Measurements from ENCODE around the gene MAB21L2.

The MAB21L2 gene

DNA sequence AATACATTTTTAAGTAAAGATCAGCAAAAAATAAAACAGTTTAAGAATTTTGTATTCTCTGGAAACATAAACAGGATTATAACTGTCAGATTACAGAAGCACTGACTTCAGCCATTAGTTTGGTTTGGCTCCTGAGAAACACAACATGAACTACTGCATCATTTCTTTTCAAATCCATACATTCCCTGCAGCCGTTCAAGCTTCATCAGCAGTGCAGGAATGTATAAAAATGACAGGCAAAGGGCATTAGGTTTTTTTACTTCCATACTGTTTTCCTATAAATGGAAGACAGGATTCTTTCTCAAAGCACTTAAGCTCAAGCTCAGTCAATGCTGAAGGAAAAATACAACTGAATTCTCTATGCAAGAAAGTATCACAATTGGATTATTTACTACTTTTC is 4.2 kb upstream of the MAB21L2 start:
- DNase-seq: no peak

DNA sequence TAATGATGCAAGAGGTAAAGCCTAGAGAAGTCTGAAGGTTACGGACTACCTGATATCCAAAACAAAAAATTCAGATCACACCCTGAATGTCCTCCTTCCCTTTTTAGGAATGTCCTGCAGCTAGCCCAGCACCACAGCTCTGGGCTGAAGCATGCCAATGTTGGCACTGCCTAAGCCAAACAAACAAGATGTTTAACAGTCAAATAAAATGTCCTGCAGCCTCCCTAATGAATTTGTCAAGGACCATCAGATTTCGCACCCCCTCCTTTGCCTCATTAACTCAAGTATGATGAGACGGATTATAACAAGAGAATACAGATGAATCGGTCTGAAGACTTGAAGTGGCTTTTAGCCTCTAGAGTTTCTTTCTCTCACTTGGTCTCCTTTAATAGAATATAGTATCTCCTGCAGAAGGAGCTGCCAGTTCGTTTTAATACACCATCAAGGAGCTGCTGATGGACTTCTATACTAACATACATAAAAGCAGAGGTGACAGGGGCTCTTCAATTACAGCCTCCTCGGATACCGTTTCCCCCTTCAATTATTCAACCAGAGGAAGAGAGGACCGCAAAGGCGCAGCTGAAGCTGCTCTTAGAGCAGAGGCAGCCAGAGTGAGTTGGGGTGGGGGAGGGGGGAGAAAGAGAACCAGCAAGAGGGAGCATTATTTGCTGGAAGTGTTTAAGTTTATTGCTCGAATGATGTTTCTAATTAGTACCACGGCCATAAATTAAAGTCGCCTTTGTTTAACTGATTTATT is 3.0 kb upstream of the MAB21L2 start:
- no peak for DNase-seq

GRCh38 chr4:150579551-150580234 is 2.3 kb upstream of the MAB21L2 start:
- no peak for DNase-seq

DNA sequence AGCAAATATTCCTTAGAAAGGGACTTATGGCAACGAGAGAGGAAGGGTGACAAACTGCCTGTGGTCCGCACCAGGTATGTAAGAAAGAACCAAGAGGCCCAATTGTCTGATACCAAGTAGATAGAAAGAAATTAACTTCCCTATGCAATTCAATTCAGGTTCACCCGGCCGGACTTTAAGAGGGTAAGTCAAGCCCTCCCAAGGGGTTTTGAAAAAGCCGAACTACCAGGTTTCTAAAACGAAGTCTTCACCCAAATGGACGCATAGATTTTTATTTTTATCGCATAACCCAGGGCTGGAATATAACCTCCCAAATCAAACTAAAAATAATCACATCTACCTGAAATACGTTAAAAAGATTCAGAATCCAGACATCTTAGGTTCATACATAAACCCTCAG is 1.6 kb upstream of the MAB21L2 start:
- DNase-seq: no peak

DNA sequence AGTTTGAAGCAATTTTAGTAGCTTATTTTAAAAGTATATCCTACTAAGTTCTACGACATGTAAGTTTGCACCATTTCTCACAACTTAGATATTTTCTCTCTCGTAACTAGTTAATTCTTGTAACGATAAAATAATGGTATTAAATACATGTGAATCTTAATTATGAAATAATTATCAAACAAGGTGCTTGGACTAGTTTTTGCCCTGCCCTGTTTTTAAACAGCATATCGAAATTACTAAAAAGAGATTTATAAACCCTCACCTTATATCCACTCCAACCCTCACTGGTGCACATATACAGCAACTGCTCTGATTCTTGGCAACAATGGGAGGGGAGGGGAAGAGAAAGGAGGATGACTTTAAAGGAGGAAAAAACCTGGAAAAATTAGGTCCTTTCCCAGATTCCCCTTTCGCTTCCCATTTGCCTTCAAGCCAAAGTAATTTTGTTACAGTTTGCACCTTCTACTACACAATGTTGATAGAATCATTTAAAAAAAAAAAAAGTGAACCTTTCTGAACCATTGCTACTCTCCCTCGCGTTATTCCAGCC is 820 bp upstream of the MAB21L2 start:
- no peak for DNase-seq

- DNase-seq: no peak
These were observed 305 bp upstream of the MAB21L2 start for GRCh38 chr4:150581641-150582051.

DNA sequence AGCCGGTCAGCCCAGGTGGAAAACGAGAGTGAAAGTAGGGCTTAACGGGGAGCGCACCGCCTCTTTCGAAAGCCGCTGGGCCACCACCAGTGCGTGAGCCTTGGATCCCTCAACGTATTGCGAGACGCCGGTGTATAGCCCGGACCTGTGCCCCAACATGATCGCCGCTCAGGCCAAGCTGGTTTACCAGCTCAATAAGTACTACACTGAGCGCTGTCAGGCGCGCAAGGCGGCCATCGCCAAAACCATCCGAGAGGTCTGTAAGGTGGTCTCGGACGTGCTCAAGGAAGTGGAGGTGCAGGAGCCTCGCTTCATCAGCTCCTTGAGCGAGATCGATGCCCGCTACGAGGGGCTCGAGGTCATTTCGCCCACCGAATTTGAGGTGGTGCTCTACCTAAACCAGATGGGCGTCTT is 929 bp downstream of the MAB21L2 start:
- no peak for DNase-seq

GRCh38 chr4:150583287-150584110 is 1.5 kb downstream of the MAB21L2 start:
- DNase-seq: no peak

GRCh38 chr4:150584111-150584915 is 2.4 kb downstream of the MAB21L2 start:
- DNase-seq: no peak

DNA sequence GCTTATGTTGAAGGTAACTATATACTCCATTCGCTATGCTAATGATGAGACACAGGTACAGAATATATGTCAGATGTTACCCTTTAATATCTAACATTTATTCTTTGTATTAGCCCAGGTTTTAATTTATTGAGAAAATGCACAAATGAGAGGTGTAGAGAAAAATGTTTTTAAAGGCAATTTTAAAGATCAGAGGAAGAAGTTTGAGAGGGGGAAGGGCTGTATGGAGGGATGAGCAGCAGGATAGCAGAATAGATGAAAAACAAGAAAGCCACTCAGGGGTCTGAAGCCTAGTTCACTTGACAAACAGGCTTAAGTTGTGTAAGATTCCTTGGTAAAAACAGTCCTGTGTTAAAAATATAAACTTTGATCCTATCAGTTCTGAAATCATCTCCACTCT is 3.7 kb downstream of the MAB21L2 start:
- DNase-seq: no peak

DNA sequence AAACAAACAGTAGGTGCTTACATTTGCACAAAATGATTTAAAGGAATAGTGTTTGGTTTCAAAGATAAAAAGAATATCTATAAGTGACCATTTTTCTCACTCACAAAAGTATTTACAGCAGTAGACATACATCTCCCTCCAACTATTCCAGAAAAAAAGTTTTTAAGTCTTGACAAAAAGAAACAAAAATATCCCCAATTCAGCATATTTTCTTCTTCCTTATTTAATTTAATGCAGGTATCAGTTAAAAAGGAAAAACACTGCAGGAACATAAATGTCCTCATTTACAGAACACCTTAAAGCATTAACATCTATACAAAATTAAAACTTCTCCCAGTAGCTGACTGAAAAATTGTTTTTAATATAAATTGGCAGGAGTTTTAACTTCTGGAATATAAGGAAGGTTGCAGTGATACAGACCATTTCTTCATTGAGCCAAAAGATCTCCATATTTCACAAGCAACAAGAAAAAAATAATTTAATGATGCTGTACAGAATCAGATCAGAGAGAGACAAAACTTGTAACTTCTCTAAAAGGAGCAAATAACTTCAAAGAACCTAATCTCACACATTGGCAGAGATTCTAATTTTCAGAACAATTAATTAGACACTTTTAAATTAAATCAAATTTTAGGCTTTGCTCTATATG is 4.3 kb downstream of the MAB21L2 start:
- DNase-seq: no peak

GRCh38 chr4:150588316-150588715 is 6.4 kb downstream of the MAB21L2 start:
- DNase-seq: no peak

DNA sequence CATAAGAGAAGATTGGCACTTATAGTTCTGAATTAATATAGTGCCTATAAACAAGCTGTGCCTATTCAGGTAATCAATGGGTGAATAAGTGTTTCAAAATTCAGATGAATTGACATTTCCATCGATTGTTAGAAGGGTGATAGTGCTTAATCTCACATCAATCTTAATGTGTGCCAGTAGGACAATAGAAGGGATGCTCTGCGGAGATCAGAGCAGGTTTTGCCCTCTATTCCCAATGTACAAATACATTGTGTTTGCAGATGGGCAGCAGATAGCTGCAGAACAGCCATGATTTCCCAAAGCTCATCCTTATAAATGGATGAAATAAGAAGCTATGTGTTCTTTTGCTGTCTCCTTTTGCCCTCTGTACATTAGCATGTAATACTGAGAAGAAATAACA is 7.2 kb downstream of the MAB21L2 start:
- no peak for DNase-seq

DNA sequence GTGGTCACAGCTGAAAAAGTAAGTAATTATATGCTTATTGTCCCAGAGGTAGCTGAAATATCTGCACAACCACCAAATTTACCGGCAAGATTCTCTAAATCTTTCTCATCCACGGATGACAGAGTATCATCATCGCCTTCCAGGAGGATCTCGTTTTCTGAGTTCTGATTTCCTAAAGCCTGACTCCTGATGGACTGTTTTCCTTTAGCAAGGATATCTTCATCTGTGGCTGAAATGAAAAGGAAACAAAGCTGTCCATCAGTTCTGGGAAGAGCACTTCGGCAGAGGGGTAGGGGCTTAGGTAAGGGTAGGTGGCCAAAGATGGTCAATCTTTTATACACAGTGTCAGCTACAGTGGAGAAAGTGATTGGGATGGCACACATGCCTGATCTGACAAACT is 8.7 kb downstream of the MAB21L2 start:
- DNase-seq: no peak

GRCh38 chr4:150591406-150591805 is 9.5 kb downstream of the MAB21L2 start:
- no peak for DNase-seq

GRCh38 chr4:150591904-150592303 is 10.0 kb downstream of the MAB21L2 start:
- no peak for DNase-seq

GRCh38 chr4:150593996-150594395 is 12.0 kb downstream of the MAB21L2 start:
- no peak for DNase-seq

DNA sequence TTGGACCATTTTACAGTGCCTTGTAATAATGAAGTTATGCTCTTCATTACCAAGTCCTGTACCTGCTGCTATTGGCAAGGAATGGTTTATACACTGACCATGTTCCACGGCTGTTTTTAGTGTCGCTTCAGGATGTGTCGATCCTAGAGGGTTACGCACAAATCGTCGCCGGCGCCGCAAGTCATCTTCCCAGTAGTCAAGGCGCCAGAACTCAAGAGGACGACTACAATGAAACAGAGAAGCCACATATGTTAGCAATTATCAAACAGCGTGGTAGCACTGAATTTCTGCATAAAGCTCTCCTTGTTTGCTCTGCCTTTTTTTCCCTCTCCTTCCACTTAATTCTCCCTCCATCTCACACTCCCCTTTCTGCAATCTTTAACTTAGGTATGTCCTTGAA is 17.0 kb downstream of the MAB21L2 start:
- DNase-seq: no peak

GRCh38 chr4:150599547-150599946 is 17.6 kb downstream of the MAB21L2 start:
- no peak for DNase-seq

DNA sequence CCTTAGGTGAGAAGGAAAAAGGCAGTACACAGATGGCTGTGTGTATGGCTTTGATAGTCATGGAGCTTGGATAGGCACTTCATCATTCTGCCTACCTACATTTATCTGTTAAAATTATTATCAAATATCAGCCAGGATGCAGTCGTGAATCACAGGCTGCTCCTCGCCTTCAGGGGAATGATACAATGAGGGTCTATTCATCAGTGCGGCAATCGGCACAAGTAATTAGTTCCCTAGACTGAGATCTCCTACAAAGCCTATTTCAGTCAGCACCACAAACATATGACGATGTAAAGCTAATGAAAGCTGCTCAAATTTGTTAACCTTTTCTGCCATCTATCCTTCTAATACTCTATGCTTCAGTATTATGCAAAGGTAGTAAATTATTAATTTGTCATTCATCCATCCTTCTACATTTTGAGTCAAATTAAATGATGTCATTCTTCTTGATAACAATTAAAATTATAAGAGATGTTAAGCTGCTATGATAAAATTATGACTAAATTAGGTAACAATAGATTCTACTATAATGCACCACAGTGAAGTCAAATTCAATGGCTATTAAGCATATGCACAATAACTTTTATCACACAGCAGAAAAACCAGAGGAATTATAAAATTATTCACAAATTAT is 19.0 kb downstream of the MAB21L2 start:
- DNase-seq: no peak

- DNase-seq: no peak
These were observed 27.2 kb downstream of the MAB21L2 start for GRCh38 chr4:150609131-150609530.

- no peak for DNase-seq
These were observed 37.1 kb downstream of the MAB21L2 start for GRCh38 chr4:150619042-150619441.

Data from NCI-H226 (cell line).